NCI-H2107 treated with DMSO at 0.1 percent for 48 hours (cell line): ENCODE measurements around the gene PRR14.
"Not testable (repeated sequence)": the region's sequence is repeated elsewhere in the genome, so short reads cannot be mapped to it uniquely, and the experiment has no call there.

Experiments
- DNase-seq: peaks from one replicate; lab custom pipeline; 2025; ENCODE audit not compliant: unreplicated experiment; lab: John Stamatoyannopoulos, UW

The PRR14 gene

DNA sequence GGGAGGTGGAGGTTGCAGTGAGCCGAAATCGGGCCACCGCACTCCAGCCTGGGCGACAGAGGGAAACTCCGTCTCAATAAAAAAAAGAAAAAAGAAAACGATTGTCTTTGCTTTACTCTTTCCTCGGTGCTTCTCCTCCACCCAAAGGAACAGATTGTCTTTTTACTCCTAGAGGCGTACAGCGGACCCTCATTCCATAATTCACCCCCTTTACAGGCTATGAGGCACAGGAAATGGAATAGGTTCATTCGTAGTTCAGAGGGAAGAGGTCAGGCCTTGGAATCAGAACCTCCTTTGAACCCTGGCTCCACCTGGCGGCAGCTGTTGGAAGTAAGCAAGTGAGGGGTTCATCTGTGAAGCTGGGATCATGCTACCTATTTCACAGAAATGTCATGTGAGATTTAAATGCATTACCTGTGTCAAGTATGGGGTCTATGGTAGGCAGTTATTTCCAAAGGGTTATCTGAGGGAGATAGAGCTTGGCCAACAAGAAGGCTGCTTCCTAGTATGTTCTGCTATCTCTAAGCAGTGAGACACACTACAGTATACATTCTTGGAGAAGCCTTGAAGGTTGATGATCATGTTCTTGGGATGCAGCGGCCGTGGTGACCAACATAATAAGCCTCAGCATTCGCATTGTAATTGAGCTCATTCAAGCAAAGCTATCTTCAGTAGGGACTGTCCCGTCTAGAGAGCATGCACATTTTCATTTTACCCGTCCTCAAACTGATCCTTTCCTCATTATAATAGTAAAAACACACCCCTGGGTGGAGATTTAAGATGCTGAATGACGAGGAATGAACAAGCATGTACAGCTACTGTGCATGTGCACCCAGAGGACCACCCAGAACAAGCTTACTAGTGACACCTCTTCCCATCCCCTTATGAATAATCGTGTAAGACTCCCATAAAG, 21.9 kb upstream of the PRR14 start:
- DNase-seq, result peak; percentile 82

DNA sequence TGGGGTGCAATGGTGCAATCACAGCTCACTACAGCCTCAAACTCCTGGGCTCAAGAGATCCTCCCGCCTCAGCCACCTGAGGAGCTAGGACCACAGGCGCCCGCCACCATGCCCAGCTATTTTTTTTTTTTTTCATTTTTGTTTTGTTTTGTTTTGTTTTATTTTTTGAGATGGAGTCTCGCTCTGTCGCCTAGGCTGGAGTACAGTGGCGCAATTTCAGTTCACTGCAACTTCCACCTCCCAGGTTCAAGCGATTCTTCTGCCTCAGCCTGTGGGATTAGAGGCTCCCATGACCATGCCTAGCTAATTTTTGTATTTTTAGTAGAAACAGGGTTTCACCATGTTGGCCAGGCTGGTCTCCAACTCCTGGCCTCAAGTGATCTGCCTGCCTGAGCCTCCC, 18.3 kb upstream of the PRR14 start:
- not testable (repeated sequence) for DNase-seq

DNA sequence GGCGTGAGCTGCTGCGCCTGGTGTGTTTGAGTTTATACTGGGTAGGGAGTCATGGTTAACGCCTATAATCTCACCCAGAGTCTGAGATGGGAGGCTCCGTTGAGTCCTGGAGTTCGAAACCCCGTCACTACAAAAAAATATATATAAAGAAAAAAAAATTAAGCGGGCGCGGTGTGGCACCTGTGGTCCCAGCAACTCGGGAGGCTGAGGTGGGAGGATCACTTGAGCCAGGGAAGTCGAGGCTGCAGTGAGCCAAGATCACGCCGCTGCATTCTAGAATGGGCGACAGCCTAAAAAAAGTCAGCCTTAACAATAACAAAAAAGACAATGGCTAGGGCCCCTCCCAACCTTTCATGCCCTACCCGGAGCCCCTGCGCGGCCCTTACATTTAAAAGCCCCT, 17.2 kb upstream of the PRR14 start:
- DNase-seq, result no peak

DNA sequence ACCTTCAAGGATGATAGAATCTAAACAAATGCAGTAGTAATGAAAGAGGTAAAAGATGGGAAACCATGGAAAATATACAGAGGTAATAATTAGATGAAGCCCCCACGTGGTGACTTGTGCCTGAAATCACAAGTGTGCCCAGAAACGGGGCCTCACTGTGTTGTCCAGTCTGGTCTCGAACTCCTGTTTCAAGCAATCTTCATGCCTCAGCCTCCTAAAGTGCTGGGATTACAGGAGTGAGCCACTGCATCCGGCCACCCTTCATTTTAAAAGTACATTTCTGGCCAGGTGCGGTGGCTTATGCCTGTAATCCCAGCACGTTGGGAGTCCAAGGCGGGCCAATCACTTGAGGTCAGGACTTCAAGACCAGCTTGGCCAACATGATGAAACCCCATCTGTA, 14.2 kb upstream of the PRR14 start:
- DNase-seq, result no peak

DNA sequence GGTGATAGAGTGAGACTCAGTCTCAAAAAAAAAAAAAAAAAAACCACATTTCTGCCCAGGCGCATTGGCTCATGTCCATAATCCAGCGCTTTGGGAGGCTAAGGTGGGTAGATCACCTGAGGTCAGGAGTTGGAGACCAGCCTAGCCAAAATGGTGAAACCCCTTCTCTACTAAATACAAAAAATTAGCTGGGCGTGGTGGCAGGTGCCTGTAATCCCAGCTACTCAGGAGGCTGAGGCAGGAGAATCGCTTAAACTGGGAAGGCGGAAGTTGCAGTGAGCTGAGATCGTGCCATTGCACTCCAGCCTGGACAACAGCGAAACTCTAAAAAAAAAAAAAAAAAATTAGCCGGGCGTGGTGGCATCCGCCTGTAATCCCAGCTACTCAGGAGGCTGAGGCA, 13.6 kb upstream of the PRR14 start:
- not testable (repeated sequence) for DNase-seq

DNA sequence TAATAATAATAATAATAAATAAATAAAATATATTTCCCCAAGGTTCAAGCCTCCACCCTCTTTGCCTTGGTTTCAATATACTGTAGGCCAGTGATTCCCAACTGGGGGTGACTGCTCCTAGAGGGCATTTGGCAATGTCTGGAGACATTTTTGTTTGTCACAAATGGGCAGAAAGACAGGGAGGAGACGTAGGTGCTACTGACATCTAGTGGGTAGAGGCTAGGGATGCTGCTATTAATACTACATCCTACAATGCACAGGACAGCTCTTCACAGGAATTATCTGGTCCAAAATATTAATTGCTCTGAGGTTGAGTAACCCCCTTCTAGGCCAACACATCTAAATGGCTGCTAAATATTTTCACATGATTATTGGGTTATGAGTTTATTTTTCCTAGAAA, 12.8 kb upstream of the PRR14 start:
- DNase-seq, result peak; percentile 57

DNA sequence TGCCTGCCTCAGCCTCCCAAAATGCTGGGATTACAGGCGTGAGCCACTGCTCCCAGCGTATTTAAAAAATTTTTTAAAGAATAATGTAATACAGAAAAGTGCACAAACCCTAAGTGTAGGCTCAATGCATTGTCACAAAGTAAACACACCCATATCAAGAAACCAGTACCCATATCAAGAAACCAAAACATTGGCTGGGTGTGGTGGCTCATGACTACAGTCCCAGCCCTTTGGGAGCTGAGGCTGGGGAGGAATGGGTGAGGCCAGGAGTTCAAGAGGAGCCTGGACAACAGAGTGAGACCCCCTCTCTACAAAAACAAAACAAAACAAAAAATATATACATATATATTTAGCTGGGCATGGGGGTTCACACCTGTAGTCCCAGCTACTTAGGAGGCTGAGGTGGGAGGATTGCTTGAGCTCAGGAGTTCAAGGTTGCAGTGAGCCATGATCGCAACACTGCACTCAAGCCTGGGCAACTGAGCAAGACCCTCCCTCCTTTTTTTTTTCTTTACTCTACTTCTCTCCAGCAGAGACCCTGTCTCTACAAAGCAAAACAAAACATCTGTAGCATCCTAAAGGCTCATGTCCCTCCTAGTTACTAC, 9.3 kb upstream of the PRR14 start:
- no peak for DNase-seq

DNA sequence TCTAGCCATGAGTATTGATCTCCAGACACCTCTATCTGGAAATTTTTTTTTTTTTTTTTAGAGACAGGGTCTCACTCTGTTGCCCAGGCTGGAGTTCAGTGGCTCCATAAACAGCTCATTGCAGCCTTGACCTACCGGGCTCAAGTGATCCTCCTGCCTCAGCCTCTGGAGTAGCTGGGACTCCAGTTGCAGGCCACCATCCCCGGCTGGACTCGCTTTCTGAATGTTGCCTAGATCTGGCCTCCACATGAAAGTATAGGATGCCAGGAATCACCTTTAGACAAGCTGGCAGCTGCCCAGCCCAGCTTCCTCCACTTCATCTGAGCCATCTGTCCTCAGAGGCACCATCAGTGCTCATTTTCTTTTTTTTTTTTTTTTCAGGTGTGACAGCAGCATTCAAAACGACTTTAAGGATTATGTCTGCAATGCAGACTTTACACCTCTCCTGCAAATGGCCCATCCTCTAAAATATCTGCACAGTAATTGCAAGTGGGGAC, 6.4 kb upstream of the PRR14 start:
- no peak for DNase-seq

DNA sequence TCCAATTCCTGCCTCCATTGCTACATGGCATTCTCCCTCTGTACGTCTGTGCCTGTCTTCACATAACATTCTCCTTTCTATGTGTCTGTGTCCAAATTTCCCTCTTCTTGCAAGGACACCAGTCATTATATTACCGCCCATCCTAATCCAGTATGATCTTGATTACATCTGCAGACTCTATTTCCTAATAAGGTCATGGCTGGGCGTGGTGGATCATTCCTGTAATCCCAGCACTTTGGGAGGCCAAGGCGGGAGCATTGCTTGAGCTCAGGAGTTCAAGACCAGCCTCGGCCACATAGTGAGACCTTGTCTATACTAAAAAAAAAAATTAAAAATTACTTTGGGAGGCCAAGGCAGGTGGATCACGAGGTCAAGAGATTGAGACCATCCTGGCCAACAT, 5.0 kb upstream of the PRR14 start:
- no peak for DNase-seq

DNA sequence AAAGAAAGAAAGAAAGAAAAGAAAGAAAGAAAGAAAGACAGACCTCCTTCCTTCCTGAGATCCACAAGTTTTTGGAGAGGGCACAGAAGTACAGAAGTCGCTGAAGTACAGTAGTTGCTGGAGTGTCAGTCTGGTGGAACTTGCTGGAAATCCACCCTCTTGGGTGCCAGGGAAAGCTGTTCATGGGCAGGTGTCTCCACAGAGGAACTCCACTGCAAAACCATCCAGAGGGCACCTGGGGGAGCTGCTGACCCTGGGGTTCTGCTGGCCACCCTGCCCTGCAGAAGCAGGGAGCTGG, 3.5 kb upstream of the PRR14 start:
- no peak for DNase-seq

DNA sequence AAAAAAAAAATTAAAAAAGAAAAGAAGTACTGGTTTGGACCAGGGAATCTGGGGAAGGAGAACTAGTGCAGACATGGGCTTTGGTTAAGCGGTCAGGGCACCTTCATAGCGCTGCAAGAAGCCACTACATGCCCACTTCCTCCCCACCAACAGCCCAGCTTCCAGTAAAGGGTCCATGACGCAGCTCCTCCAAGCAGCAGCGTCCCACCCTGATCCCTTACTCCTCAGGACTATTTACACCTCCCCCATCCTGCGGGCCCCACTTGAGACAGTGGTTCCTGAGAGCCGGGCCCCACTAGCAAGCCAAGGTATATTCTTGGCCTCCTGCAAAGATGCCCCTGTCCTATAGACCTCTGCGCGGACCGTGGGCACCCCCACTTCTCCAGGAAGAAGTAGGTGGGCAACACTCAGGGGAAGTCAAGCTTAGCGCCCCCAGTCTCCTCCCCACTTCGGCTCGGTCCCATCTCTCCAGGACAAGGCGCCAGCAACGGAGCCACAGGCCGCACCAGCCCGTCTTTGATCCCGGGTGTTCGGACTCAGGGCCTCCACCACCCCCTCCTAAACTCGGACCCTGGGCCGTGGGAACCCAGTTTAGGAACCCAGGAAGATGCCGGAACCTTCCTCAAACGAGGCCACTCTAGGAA, 913 bp upstream of the PRR14 start:
- DNase-seq, result no peak

DNA sequence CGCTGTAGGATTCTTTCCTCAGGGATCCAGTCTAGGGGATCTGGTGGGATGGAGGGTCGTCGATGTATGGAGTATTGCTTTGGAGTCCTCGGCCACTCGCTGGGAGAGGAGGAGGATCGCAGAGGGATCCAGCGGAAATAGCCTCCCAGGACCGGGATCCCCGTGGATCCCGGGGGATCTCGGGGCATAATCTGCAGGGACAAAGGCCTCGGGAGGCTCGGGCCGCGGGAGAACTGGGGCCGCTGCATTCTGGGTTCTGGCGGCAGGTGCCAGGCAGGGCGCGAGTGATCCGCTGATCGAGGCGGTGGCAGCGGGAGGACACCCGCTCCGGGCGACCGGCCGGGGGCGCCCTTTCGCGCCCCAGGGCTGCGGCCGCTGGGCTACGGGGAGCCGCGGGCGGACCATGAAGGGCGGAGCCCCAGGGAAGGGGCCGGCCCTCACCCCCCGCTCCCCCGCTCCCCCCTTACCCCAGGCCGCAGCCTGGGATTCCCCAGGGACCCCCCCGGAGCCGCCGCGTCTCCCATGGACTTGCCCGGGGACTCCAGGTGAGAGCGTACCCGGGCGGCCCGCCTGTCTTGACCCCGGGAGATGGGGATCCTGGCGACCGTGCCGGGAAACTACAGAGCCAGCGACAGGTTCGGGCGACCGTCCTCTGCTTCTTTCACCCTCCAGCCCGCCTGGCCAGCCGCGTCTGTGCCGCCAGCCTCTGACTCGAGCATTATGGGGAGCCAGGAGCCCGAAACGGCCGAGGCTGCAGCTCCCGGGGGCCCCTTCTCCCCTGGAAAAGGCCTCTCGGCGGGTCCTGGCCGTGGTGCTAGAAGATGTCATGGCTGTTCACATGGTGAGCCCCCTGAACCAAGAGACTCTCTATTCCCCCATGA, 604 bp downstream of the PRR14 start:
- DNase-seq, result peak; percentile 20

DNA sequence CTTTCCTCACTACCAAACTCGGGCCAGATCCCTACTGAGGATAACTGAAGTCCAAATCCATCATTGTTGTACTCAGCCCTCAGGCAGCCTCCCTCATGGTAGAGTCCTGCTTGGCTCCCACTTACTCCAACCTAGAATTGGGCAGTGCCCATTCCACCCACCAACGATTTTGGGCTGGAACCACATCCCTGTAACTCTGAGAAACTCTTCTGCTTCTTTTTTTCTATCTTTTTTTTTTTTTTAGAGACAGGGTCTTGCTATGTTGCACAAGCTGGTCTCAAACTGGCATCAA, 1.2 kb downstream of the PRR14 start:
- no peak for DNase-seq

DNA sequence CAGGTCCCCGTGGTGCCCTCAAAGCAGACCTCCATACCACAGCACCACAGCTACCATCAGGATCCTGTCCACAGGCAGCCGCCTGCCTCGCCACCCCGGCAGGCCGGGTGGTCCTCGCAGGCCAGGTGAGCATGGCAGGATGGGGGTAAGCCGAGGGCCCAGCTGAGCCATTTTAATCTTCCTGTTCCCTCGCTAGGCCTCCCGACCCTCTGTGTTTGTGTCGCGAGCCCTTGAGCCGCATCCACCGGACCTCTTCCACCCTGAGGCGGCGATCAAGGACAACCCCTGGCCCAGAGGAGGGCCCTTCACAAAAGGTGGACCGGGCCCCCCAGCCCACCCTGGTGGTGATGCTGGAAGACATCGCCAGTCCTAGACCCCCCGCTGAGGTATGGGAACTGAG, 2.0 kb downstream of the PRR14 start:
- DNase-seq, result no peak

DNA sequence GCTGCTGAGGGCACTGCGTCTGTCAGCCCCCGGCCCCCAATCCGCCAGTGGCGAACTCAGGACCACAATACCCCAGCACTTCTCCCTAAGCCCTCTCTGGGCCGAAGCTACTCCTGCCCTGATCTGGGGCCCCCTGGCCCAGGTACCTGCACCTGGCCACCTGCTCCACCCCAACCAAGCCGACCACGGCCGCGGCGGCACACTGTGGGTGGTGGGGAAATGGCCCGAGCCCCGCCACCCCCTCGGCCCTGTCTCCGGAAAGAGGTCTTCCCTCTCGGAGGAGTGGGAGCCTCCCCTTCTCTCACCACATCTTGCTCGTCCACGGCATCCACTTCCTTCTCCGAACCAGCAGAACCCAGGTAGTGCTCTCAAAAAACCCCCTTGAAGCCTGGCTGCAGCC, 4.1 kb downstream of the PRR14 start:
- DNase-seq, result no peak

DNA sequence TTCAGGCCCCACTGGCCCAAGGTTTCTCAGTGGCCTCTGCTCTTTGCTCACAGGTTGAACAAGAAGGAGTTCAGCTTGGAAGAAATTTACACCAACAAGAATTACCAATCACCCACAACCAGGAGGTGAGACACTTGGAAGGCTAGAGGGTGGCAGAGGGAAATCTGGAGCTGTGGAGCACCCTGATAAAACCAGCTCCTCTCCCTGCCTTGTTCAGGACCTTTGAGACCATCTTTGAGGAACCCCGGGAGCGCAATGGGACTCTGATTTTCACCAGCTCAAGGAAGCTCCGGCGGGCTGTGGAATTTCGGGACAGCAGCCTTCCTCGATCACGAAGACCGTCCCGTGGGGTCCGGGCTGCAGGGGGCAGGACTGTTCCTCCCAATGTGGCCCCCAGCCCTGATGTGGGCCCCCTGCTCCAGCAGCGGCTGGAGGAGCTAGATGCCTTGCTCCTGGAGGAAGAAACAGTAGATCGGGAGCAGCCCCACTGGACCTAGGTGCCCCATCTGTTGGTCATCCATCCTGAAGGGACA, 5.1 kb downstream of the PRR14 start:
- DNase-seq, result no peak

DNA sequence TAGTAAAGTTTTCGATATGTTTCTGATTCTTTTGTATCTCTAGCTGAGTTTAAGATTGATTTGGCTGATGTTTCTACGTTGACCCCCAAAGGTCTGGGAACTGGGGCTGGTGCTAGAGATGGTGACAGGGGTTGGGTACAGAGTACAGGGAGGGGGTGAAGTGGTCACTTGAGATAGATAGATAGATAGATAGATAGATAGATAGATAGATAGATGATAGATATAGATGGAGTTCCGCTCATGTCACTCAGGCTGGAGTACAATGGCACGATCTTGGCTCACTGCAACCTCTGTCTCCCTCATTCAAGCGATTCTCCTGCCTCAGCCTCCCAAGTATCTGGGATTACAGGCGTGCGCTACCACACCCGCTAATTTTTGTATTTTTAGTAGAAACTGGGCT, 5.6 kb downstream of the PRR14 start:
- DNase-seq, result no peak

DNA sequence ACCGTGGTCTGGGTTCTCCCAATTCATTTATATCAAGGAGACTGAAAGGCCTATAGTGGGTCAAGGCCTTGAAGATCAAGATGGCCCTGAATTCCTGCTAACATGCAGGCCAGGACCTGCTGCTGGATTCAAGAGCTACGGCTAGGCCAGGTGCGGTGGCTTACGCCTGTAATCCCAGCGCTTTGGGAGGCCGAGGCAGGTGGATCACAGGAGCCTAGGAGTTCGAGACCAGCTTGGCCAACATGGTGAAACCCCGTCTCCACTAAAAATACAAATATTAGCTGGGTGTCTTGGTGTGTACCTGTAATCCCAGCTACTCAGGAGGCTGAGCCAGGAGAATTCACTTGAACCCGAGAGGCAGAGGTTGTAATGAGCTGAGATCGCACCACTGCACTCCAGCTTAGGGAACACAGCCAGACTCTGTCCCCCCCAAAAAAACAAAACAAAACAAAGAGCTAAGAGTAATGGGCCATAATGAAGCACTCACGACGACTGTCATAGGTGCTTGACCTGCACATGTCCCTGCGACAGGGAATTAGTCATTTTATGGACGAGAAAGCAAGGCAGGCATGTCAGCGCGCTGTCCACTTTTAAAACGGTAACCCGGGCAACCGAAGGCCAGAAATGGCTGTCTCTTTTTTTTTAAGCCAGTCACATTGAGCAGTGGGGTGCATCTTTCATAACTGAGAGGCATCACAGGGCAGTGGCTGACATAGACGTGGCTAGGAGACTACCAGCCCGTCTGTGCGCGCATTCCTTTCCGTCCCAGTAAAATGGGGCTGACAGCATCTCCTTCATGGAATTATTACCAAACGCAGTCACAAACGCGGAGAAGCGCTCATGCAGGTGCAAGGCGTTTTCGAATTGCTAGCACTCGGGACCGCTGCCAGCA, 6.5 kb downstream of the PRR14 start:
- no peak for DNase-seq

DNA sequence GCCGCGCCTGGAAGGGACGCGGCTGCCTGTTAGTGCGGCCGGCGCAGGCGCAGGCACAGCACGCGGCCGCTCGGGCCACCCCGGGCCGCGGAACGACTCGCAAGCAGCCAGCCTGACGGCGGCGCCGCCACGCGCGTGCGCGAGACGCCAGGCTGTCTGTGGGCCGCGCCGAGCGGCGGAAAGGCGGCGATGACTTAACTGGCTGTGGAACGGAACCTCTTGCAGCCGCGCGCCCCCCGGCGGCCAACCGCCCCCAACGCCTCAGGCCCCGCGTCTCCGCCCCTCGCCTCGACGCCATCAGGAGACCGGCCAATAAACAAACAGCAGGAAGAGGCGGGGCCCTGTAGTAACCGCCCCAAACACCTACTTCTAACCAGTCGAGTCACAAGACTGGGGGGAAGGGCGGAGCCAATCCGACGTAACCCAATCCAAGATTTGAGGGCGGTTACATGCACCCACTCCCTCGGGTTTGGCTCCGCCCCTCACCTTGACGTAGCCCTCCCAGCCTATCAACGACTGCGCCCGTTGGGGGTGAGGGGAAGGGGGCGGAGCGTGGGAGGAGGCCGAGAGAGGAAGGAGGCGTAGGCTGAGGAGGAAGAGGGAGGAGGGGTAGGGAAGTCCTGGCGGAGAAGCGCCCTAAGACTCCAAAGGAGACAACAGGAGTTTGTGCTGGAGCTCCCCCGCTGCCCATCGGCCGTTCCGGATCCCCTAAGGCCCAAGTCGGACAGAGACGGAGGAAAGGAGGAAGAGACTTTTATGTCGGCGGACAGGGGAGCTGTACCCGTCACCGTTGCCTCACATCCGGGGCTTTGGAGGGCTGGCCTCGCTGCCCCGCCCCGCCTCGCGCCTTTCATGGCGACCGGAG, 7.3 kb downstream of the PRR14 start, which contains the start of gene FBRS:
Gene FBRS (plus strand): TSS at position 566 of the 865 bp plus-strand sequence. CDS start 1,088 bp downstream, outside the sequence.
- DNase-seq, result peak; percentile 99
